ENCODE results near the gene CXCL12. TPM values are rescaled to one million over a fixed set of nuclear protein-coding genes. Genes with fewer than 3 reads are reported as not detected.

The CXCL12 gene
- polyA plus RNA-seq, 1 donor from 2014 or later: 0.14 TPM

- H3K9me2 ChIP-seq (ENCODE audit: insufficient read depth, low read length): no peaks in the 10 kb centered on the region
- H2AFZ ChIP-seq (ENCODE audit: low read depth, low read length): no peak overlapping the region
- no peaks in the 10 kb centered on the region for H4K20me1 ChIP-seq (ENCODE audit: insufficient read depth)
- H3K27ac ChIP-seq (ENCODE audit: low read length): no peak overlapping the region
- H3K9me3 ChIP-seq (ENCODE audit: low read length): no peaks in the 10 kb centered on the region
- no peaks in the 10 kb centered on the region for H3K36me3 ChIP-seq (ENCODE audit: insufficient read depth, low read length)
- H3K9ac ChIP-seq (ENCODE audit: low read length): no peak overlapping the region
- no peaks in the 10 kb centered on the region for H3K27me3 ChIP-seq (ENCODE audit: insufficient read depth, low read depth, low read length)
- TF ChIP-seq SMC3 (conservative IDR thresholded peaks at IDR 0.05; ENCODE audit: poor library complexity) (no peak), EZH2 (IDR thresholded peaks at IDR 0.05; ENCODE audit: borderline replicate concordance, insufficient read depth, low read length, poor library complexity, severe bottlenecking) (no peak), TAF1 (IDR thresholded peaks at IDR 0.05; ENCODE audit: low read depth) (no peak), CTCF (IDR thresholded peaks at IDR 0.05; ENCODE audit: poor library complexity, severe bottlenecking) (no peak), MXI1 (conservative IDR thresholded peaks at IDR 0.05; ENCODE audit: poor library complexity, severe bottlenecking) (no peak), REST (IDR thresholded peaks at IDR 0.05; ENCODE audit: borderline replicate concordance) (no peak), POLR2AphosphoS5 (IDR thresholded peaks at IDR 0.05) (no peak), EP300 (conservative IDR thresholded peaks at IDR 0.05; ENCODE audit: poor library complexity, severe bottlenecking) (no peak), RAD21 (conservative IDR thresholded peaks at IDR 0.05) (no peak)
- no peak overlapping the region for H3K4me2 ChIP-seq (ENCODE audit: low read length)
- H3K4me3 ChIP-seq (ENCODE audit: low read length): no peak overlapping the region
- H3F3A ChIP-seq (ENCODE audit: insufficient read depth, low read length, poor library complexity, severe bottlenecking): no peaks in the 10 kb centered on the region
- no peaks in the 10 kb centered on the region for H3K79me2 ChIP-seq (replicated peaks; ENCODE audit: insufficient read depth, low read length)
Measured at GRCh38 chr10:44419790-44420549, 35.1 kb upstream of the CXCL12 start.

- no peaks in the 10 kb centered on the region for H3K36me3 ChIP-seq (ENCODE audit: insufficient read depth, low read length)
- no peaks in the 10 kb centered on the region for H3K9me2 ChIP-seq (ENCODE audit: insufficient read depth, low read length)
- no peaks in the 10 kb centered on the region for H3K79me2 ChIP-seq (replicated peaks; ENCODE audit: insufficient read depth, low read length)
- H3K4me3 ChIP-seq (ENCODE audit: low read length): no peak overlapping the region
- no peak for TF ChIP-seq SMC3 (conservative IDR thresholded peaks at IDR 0.05; ENCODE audit: poor library complexity)
- TF ChIP-seq MXI1 (conservative IDR thresholded peaks at IDR 0.05; ENCODE audit: poor library complexity, severe bottlenecking): no peak
- no peak for TF ChIP-seq EZH2 (IDR thresholded peaks at IDR 0.05; ENCODE audit: borderline replicate concordance, insufficient read depth, low read length, poor library complexity, severe bottlenecking)
- no peak for TF ChIP-seq POLR2AphosphoS5 (IDR thresholded peaks at IDR 0.05)
- no peak for TF ChIP-seq TAF1 (IDR thresholded peaks at IDR 0.05; ENCODE audit: low read depth)
- TF ChIP-seq REST (IDR thresholded peaks at IDR 0.05; ENCODE audit: borderline replicate concordance): no peak
- no peak for TF ChIP-seq EP300 (conservative IDR thresholded peaks at IDR 0.05; ENCODE audit: poor library complexity, severe bottlenecking)
- no peak for TF ChIP-seq RAD21 (conservative IDR thresholded peaks at IDR 0.05)
- no peak for TF ChIP-seq CTCF (IDR thresholded peaks at IDR 0.05; ENCODE audit: poor library complexity, severe bottlenecking)
- no peaks in the 10 kb centered on the region for H3F3A ChIP-seq (ENCODE audit: insufficient read depth, low read length, poor library complexity, severe bottlenecking)
- no peaks in the 10 kb centered on the region for H4K20me1 ChIP-seq (ENCODE audit: insufficient read depth)
- H2AFZ ChIP-seq (ENCODE audit: low read depth, low read length): no peak overlapping the region
- H3K27me3 ChIP-seq (ENCODE audit: insufficient read depth, low read depth, low read length): no peaks in the 10 kb centered on the region
- no peak overlapping the region for H3K4me2 ChIP-seq (ENCODE audit: low read length)
- no peak overlapping the region for H3K27ac ChIP-seq (ENCODE audit: low read length)
- H3K9me3 ChIP-seq (ENCODE audit: low read length): no peaks in the 10 kb centered on the region
- no peak overlapping the region for H3K9ac ChIP-seq (ENCODE audit: low read length)
Measured at GRCh38 chr10:44418637-44419036, 33.7 kb upstream of the CXCL12 start.
